DOHH2 (cell line): ENCODE measurements around the gene AVPR2.

ENCODE experiments used
- H3F3A ChIP-seq: fragments of 200-600 bp; sonication (generic), shearing (Covaris generic); 2 replicates; pipeline ENCODE4 v1.6.0; 2016; ENCODE audit warnings: antibody characterized with exemption, mild to moderate bottlenecking; ENCODE audit not compliant: control insufficient read depth, insufficient read depth
- H3K27ac ChIP-seq: fragments of 200-600 bp; sonication (generic); 2 replicates; pipeline ENCODE4 v1.5.1; 2014; ENCODE audit warnings: low read depth, mild to moderate bottlenecking, low read length, moderate library complexity
- H3K27me3 ChIP-seq: fragments of 200-600 bp; sonication (generic); 2 replicates; pipeline ENCODE4 v1.6.1; 2014; ENCODE audit warnings: mild to moderate bottlenecking, low read length, mixed read lengths; ENCODE audit not compliant: control insufficient read depth
- H3K36me3 ChIP-seq: fragments of 200-600 bp; sonication (generic); 2 replicates; pipeline ENCODE4 v1.6.1; 2014; ENCODE audit warnings: mild to moderate bottlenecking, low read length, moderate library complexity, mixed read lengths; ENCODE audit not compliant: control insufficient read depth
- H3K4me1 ChIP-seq: fragments of 200-600 bp; sonication (generic); 2 replicates; pipeline ENCODE4 v1.6.1; 2014; ENCODE audit warnings: mild to moderate bottlenecking, low read length, mixed read lengths; ENCODE audit not compliant: control insufficient read depth
- H3K4me2 ChIP-seq: fragments of 200-600 bp; sonication (generic); 2 replicates; pipeline ENCODE4 v1.6.0; 2014; ENCODE audit warnings: mild to moderate bottlenecking, low read length, moderate library complexity
- H3K4me3 ChIP-seq: fragments of 200-600 bp; sonication (generic); 2 replicates; pipeline ENCODE4 v1.5.1; 2014; ENCODE audit warnings: mild to moderate bottlenecking, low read length, mixed read lengths
- H3K79me2 ChIP-seq: fragments of 200-600 bp; sonication (generic); 2 replicates; pipeline ENCODE4 v1.6.1; 2014; ENCODE audit warnings: mild to moderate bottlenecking, low read length, mixed read lengths; ENCODE audit not compliant: control insufficient read depth
- H3K9me2 ChIP-seq: fragments of 200-600 bp; sonication (generic); replicated peaks from 2 replicates; pipeline ENCODE4 v1.6.1; 2014; ENCODE audit warnings: mild to moderate bottlenecking, low read length, mixed read lengths; ENCODE audit not compliant: control insufficient read depth
- H3K9me3 ChIP-seq: fragments of 200-600 bp; sonication (generic); 2 replicates; pipeline ENCODE4 v1.6.1; 2014; ENCODE audit warnings: antibody characterized with exemption, low read length, mixed read lengths; ENCODE audit not compliant: control insufficient read depth, insufficient read depth
- H4K20me1 ChIP-seq: fragments of 200-600 bp; sonication (generic); 2 replicates; pipeline ENCODE4 v1.6.0; 2014; ENCODE audit warnings: low read depth, mild to moderate bottlenecking, antibody characterized with exemption, low read length, moderate library complexity; ENCODE audit not compliant: control insufficient read depth, insufficient read depth
- EZH2phosphoT487 ChIP-seq: fragments of 200-600 bp; sonication (generic); IDR thresholded peaks from 2 replicates; pipeline ENCODE4 v1.6.1; 2017; ENCODE audit warnings: borderline replicate concordance, mild to moderate bottlenecking, antibody characterized with exemption, low read length, moderate library complexity, mixed read lengths
- TF ChIP-seq, protein P1 (sequence below): fragments of 200-600 bp; sonication (generic); IDR thresholded peaks from one replicate; pipeline ENCODE4 v1.5.1; 2014; ENCODE audit warnings: antibody characterized with exemption, mild to moderate bottlenecking, low read depth, low read length; ENCODE audit not compliant: poor library complexity, severe bottlenecking

Gene AVPR2

DNA sequence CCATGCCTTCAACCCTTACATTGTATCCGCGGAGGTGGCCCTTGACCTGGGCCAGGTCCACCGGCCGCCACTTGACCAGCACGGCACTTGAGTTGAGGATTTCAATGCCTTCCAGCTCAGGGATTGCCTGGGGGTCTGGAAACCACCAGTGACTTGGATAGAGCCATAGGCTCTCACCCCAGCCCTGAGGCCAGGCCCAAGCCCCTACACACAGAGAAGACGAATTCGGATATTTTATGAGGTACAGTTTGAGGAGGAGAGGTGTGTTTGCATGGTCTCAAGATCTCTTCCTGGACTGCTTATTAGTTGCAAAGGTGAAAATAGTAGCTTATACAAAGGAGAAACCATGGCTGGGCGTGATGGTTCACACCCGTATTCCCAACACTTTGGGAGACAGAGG is 38.8 kb upstream of the AVPR2 start:
- no peak overlapping the region for H3K4me2 ChIP-seq
- TF ChIP-seq EZH2phosphoT487: no peak
- TF ChIP-seq, protein P1, sequence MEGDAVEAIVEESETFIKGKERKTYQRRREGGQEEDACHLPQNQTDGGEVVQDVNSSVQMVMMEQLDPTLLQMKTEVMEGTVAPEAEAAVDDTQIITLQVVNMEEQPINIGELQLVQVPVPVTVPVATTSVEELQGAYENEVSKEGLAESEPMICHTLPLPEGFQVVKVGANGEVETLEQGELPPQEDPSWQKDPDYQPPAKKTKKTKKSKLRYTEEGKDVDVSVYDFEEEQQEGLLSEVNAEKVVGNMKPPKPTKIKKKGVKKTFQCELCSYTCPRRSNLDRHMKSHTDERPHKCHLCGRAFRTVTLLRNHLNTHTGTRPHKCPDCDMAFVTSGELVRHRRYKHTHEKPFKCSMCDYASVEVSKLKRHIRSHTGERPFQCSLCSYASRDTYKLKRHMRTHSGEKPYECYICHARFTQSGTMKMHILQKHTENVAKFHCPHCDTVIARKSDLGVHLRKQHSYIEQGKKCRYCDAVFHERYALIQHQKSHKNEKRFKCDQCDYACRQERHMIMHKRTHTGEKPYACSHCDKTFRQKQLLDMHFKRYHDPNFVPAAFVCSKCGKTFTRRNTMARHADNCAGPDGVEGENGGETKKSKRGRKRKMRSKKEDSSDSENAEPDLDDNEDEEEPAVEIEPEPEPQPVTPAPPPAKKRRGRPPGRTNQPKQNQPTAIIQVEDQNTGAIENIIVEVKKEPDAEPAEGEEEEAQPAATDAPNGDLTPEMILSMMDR: no peak
- no peaks in the 10 kb centered on the region for H3K27me3 ChIP-seq
- no peak overlapping the region for H3K27ac ChIP-seq
- H4K20me1 ChIP-seq: no peaks in the 10 kb centered on the region
- no peaks in the 10 kb centered on the region for H3K4me1 ChIP-seq
- H3K9me2 ChIP-seq: no peaks in the 10 kb centered on the region
- no peaks in the 10 kb centered on the region for H3K36me3 ChIP-seq
- no peaks in the 10 kb centered on the region for H3K9me3 ChIP-seq
- no peaks in the 10 kb centered on the region for H3F3A ChIP-seq
- no peak overlapping the region for H3K4me3 ChIP-seq
- no peaks in the 10 kb centered on the region for H3K79me2 ChIP-seq

DNA sequence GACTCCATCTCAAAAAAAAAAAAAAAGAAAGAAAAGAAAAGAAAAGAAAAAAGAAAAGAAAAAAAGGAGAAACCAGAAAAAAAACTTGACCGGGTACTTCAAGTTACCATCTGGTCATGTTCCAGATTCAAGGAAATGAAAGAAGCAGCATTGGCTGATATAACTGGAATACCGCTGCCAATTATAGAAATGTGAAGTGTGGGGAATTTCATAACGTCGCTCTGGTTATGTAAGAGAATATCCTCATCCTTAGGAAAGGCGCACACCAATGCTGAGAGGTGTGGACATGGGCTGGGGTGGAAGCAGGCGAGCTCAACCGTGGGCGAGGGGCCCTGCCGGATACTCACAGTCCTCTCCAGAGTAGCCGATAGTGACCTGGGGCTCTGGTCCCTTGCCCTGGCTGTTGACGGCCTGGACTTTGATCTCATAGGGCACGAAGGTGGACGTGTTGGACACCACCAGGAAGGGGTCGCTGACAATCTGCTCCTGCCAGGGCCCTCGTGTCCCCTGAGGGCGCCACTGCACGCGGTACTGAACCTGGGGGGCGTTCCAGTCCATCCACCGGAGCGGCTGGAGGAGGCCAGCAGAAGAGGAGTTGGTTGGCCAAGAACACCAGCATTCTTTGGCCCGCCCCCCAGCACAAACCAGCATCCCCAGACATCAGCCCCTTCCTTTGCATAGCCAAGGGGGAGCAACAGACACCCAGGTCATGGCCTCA is 38.0 kb upstream of the AVPR2 start:
- Histone ChIP-seq H3K9me3 (no peaks in the 10 kb centered on the region), H3F3A (no peaks in the 10 kb centered on the region), H3K79me2 (no peaks in the 10 kb centered on the region), H3K4me1 (no peaks in the 10 kb centered on the region), H3K36me3 (no peaks in the 10 kb centered on the region), H3K4me3 (no peak overlapping the region), H3K27ac (no peak overlapping the region), H3K4me2 (no peak overlapping the region), H3K9me2 (no peaks in the 10 kb centered on the region), H3K27me3 (no peaks in the 10 kb centered on the region), H4K20me1 (no peaks in the 10 kb centered on the region)
- TF ChIP-seq, protein P1: no peak
- no peak for TF ChIP-seq EZH2phosphoT487

DNA sequence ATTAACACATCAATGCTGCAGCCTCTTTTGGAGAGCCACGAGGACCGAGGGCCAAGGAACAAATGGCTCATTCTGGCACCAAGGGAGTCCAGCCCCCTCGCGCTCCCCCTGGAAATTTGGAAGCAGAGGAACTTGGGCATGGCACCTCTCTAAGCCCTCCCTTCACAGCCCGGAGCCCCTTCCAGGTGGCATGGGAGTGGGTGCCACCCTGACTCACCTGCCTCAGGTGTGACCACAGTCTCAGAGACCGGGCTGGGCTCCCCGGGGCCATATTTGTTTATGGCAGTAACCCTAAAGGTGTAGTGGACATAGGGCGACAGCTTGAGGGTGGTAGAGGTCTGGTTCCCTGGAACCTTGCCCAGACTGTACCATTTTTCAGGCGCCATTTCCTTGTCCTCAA is 37.3 kb upstream of the AVPR2 start:
- Histone ChIP-seq H3K4me3 (no peak overlapping the region), H4K20me1 (no peaks in the 10 kb centered on the region)

DNA sequence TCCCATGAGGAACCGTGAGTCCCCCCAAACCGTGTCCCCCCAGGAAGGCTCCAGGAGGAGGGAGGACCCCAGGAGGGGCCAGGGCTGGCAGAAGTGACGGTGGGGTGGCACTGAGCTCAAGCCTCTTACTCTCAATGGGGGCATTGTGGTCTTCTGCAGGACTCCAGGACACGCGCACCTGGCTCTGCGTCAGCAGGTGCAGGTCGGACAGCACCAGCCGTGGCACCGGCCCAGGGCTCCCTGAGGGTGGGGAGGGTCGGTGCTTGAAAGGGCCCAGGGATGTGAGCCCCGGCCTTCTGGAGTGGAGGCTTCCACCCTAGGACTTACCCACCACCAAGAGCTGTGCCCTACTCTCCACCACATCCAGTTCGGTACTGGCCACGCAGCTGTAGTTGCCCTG is 36.8 kb upstream of the AVPR2 start:
- Histone ChIP-seq H3K9me2 (no peaks in the 10 kb centered on the region), H4K20me1 (no peaks in the 10 kb centered on the region)
- TF ChIP-seq EZH2phosphoT487: no peak

More for the DNA sequence above, 37.3 kb upstream of the AVPR2 start:
- Histone ChIP-seq H3K4me1 (no peaks in the 10 kb centered on the region), H3K36me3 (no peaks in the 10 kb centered on the region), H3K27ac (no peak overlapping the region), H3K9me3 (no peaks in the 10 kb centered on the region), H3K4me2 (no peak overlapping the region), H3K27me3 (no peaks in the 10 kb centered on the region), H3F3A (no peaks in the 10 kb centered on the region), H3K79me2 (no peaks in the 10 kb centered on the region), H3K9me2 (no peaks in the 10 kb centered on the region)
- no peak for TF ChIP-seq EZH2phosphoT487

More for the DNA sequence above, 36.8 kb upstream of the AVPR2 start:
- Histone ChIP-seq H3K4me1 (no peaks in the 10 kb centered on the region), H3K4me2 (no peak overlapping the region), H3F3A (no peaks in the 10 kb centered on the region), H3K4me3 (no peak overlapping the region), H3K9me3 (no peaks in the 10 kb centered on the region), H3K36me3 (no peaks in the 10 kb centered on the region), H3K27me3 (no peaks in the 10 kb centered on the region), H3K27ac (no peak overlapping the region), H3K79me2 (no peaks in the 10 kb centered on the region)
